ENCODE measurements around the gene RESF1. TPM values are rescaled to one million over a fixed set of nuclear protein-coding genes. Genes with fewer than 3 reads are reported as not detected.

Gene RESF1
- total RNA-seq, 1 donor from 2014 or later = 113 TPM

DNA sequence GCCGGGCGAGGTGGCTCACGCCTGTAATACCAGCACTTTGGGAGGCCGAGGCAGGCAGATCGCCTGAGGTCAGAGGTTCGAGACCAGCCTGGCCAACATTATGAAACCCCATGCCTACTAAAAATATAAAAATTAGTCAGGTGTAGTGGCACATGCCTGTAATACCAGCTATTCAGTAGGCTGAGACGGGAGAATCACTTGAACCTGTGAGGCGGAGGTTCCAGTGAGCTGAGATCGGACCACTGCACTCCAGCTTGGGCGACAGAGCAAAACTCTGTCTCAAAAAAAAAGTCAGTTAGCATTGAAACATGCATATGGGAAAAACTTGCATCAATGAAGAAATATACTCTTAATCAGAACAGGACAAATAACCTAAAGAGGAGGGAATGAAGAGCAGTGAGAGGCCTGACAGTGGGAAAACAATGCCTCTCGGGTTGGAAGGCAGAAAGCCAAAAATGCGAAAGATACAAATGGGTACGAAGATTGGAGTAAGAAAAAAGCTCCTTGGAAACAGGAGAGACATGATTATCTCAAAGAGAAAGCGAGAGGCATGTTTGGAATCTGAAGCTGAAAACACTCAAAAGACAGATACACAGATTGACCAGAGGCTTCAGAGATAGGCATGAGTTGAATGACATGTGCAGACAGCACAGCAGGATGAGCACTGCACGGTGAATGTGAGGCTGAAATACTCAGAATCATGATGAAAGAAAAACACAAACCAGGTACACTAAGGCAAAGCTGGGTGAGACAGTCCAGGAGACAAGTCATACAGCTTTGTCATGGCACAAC, 30.6 kb downstream of the RESF1 start:
- no peaks in the 10 kb centered on the region for H4K20me1 ChIP-seq (ENCODE audit: low read depth)
- H3K9ac ChIP-seq = no peak overlapping the region
- H3F3A ChIP-seq (ENCODE audit: low read depth) = peaks cover 5% of the 10 kb centered on the region
- no peak overlapping the region for H3K27ac ChIP-seq
- Mint-ChIP-seq H3K27ac (no peak overlapping the region), H3K4me3 (no peak overlapping the region), H3K4me1 (no peaks in the 10 kb centered on the region), H3K9me3 (peaks cover 20% of the 10 kb centered on the region), H3K27me3 (ENCODE audit: insufficient read depth, low read depth) (no peaks in the 10 kb centered on the region), H3K36me3 (peaks cover 59% of the 10 kb centered on the region)
- no peaks in the 10 kb centered on the region for H3K4me1 ChIP-seq
- H3K9me3 ChIP-seq (ENCODE audit: low read depth) = peaks cover 2% of the 10 kb centered on the region
- TF ChIP-seq EZH2phosphoT487 (IDR thresholded peaks at IDR 0.05) (no peak), EZH2 (IDR thresholded peaks at IDR 0.05) (no peak)
- TF ChIP-seq, protein P1, sequence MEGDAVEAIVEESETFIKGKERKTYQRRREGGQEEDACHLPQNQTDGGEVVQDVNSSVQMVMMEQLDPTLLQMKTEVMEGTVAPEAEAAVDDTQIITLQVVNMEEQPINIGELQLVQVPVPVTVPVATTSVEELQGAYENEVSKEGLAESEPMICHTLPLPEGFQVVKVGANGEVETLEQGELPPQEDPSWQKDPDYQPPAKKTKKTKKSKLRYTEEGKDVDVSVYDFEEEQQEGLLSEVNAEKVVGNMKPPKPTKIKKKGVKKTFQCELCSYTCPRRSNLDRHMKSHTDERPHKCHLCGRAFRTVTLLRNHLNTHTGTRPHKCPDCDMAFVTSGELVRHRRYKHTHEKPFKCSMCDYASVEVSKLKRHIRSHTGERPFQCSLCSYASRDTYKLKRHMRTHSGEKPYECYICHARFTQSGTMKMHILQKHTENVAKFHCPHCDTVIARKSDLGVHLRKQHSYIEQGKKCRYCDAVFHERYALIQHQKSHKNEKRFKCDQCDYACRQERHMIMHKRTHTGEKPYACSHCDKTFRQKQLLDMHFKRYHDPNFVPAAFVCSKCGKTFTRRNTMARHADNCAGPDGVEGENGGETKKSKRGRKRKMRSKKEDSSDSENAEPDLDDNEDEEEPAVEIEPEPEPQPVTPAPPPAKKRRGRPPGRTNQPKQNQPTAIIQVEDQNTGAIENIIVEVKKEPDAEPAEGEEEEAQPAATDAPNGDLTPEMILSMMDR (IDR thresholded peaks at IDR 0.05) = no peak
- no peak for DNase-seq (ENCODE audit: low spot score)
- peaks cover 19% of the 10 kb centered on the region for H3K36me3 ChIP-seq
- no peaks in the 10 kb centered on the region for H3K27me3 ChIP-seq
- no peak overlapping the region for H2AFZ ChIP-seq (replicated peaks)
- no peak overlapping the region for H3K4me2 ChIP-seq
- H3K4me3 ChIP-seq = no peak overlapping the region
- peaks cover 23% of the 10 kb centered on the region for H3K79me2 ChIP-seq (ENCODE audit: low read depth)

GRCh38 chr12:31991146-31991545, 31.9 kb downstream of the RESF1 start:
- Histone ChIP-seq H3K79me2 (ENCODE audit: low read depth) (peaks cover 21% of the 10 kb centered on the region), H3K27me3 (no peaks in the 10 kb centered on the region), H3K4me3 (no peak overlapping the region), H3K4me2 (no peak overlapping the region), H2AFZ (replicated peaks) (no peak overlapping the region), H3K4me1 (no peaks in the 10 kb centered on the region), H3K27ac (no peak overlapping the region), H3K9me3 (ENCODE audit: low read depth) (no peaks in the 10 kb centered on the region), H3F3A (ENCODE audit: low read depth) (no peaks in the 10 kb centered on the region), H3K36me3 (peaks cover 17% of the 10 kb centered on the region), H3K9ac (no peak overlapping the region), H4K20me1 (ENCODE audit: low read depth) (no peaks in the 10 kb centered on the region)
- Mint-ChIP-seq H3K27ac (no peak overlapping the region), H3K4me1 (no peaks in the 10 kb centered on the region), H3K4me3 (no peak overlapping the region), H3K27me3 (ENCODE audit: insufficient read depth, low read depth) (no peaks in the 10 kb centered on the region), H3K9me3 (peaks cover 11% of the 10 kb centered on the region), H3K36me3 (peaks cover 47% of the 10 kb centered on the region)
- TF ChIP-seq EZH2phosphoT487 (IDR thresholded peaks at IDR 0.05) (no peak), EZH2 (IDR thresholded peaks at IDR 0.05) (no peak)
- TF ChIP-seq, protein P1 (IDR thresholded peaks at IDR 0.05) = no peak
- no peak for DNase-seq (ENCODE audit: low spot score)

- H3K27ac ChIP-seq = no peak overlapping the region
Measured at GRCh38 chr12:31991815-31992214, 32.6 kb downstream of the RESF1 start.

GRCh38 chr12:31999692-32000091, 40.5 kb downstream of the RESF1 start:
- DNase-seq (ENCODE audit: low spot score) = no peak
- Histone ChIP-seq H3K79me2 (ENCODE audit: low read depth) (no peaks in the 10 kb centered on the region), H3K4me1 (no peaks in the 10 kb centered on the region), H3K4me2 (no peak overlapping the region), H3K36me3 (peaks cover 10% of the 10 kb centered on the region), H4K20me1 (ENCODE audit: low read depth) (no peaks in the 10 kb centered on the region), H3K4me3 (no peak overlapping the region), H2AFZ (replicated peaks) (no peak overlapping the region), H3F3A (ENCODE audit: low read depth) (peaks cover 3% of the 10 kb centered on the region), H3K9me3 (ENCODE audit: low read depth) (no peaks in the 10 kb centered on the region), H3K27ac (no peak overlapping the region), H3K27me3 (no peaks in the 10 kb centered on the region), H3K9ac (no peak overlapping the region)
- Mint-ChIP-seq H3K27me3 (ENCODE audit: insufficient read depth, low read depth) (peaks cover 6% of the 10 kb centered on the region), H3K36me3 (peaks cover 12% of the 10 kb centered on the region), H3K27ac (no peak overlapping the region), H3K4me1 (no peaks in the 10 kb centered on the region), H3K4me3 (no peak overlapping the region), H3K9me3 (no peaks in the 10 kb centered on the region)
- no peak for TF ChIP-seq EZH2phosphoT487 (IDR thresholded peaks at IDR 0.05)
- TF ChIP-seq EZH2 (IDR thresholded peaks at IDR 0.05) = no peak
- TF ChIP-seq, protein P1 (IDR thresholded peaks at IDR 0.05) = no peak

More at GRCh38 chr12:31991815-31992214, 32.6 kb downstream of the RESF1 start:
- no peak overlapping the region for H3K4me3 ChIP-seq
- no peak overlapping the region for H3K27ac Mint-ChIP-seq
- no peak overlapping the region for H2AFZ ChIP-seq (replicated peaks)
- no peaks in the 10 kb centered on the region for H3F3A ChIP-seq (ENCODE audit: low read depth)
- no peaks in the 10 kb centered on the region for H3K9me3 ChIP-seq (ENCODE audit: low read depth)
- H3K36me3 Mint-ChIP-seq = peaks cover 41% of the 10 kb centered on the region
- H3K4me1 Mint-ChIP-seq = no peaks in the 10 kb centered on the region
- H3K9me3 Mint-ChIP-seq = peaks cover 4% of the 10 kb centered on the region
- DNase-seq (ENCODE audit: low spot score) = no peak
- no peaks in the 10 kb centered on the region for H3K27me3 Mint-ChIP-seq (ENCODE audit: insufficient read depth, low read depth)
- H3K9ac ChIP-seq = no peak overlapping the region
- no peaks in the 10 kb centered on the region for H4K20me1 ChIP-seq (ENCODE audit: low read depth)
- H3K4me3 Mint-ChIP-seq = no peak overlapping the region
- no peaks in the 10 kb centered on the region for H3K27me3 ChIP-seq
- H3K36me3 ChIP-seq = peaks cover 17% of the 10 kb centered on the region
- H3K4me1 ChIP-seq = no peaks in the 10 kb centered on the region
- H3K79me2 ChIP-seq (ENCODE audit: low read depth) = peaks cover 14% of the 10 kb centered on the region
- TF ChIP-seq EZH2 (IDR thresholded peaks at IDR 0.05) = no peak
- no peak overlapping the region for H3K4me2 ChIP-seq

All from neural progenitor cell (in vitro differentiated cells).